NCI-H69 (cell line): ENCODE data around the gene CCDC196.
"Not testable (repeated sequence)": the region's sequence is repeated elsewhere in the genome, so short reads cannot be mapped to it uniquely, and the experiment has no call there.

Experiments used
- DNase-seq: peaks from one replicate; lab custom pipeline; 2025; lab: John Stamatoyannopoulos, UW

CCDC196 gene

GRCh38 chr14:66495218-66496098 lies 9.3 kb downstream of the CCDC196 start:
- DNase-seq: peak; percentile 59

GRCh38 chr14:66496188-66496807 lies 10.1 kb downstream of the CCDC196 start:
- no peak for DNase-seq

DNA sequence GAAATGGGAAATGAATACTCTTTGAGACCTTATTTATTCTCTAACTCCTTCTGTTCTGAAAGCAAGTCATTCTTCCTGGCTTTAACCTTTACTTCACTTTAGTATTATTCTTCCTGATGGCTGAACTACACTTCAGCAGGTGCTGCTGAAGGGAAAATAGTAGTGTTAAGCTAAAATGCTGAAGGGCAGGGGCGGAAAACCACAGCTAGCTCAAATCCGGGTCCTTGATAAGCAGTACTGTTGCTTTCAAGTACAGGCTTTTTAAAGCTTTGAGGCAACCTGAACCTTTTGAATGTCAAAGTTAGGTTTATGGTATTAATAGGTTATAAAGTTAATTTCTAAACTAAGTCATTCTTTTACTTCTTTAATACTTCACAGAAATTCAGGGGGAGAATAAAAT lies 10.7 kb downstream of the CCDC196 start:
- DNase-seq: no peak

DNA sequence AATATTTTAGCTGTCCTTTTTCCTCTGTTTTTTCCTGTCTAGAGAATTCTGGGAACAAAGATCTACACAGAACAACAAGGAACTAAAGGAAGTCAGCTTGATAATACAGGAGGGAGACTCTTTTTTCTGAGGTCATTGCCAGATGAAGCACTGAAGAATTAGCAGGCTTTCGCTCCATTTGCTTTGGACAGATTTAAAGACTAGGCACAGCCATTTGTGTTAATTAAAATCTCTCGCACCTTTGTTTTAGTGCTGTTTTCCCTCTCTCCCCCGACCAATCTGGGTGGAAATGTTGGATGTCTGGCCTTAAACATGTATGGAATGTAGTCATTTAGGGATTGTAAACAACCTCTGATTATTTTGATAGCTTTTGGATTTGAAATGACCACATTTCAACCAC lies 12.1 kb downstream of the CCDC196 start:
- no peak for DNase-seq

GRCh38 chr14:66501592-66501991 lies 15.4 kb downstream of the CCDC196 start:
- no peak for DNase-seq

DNA sequence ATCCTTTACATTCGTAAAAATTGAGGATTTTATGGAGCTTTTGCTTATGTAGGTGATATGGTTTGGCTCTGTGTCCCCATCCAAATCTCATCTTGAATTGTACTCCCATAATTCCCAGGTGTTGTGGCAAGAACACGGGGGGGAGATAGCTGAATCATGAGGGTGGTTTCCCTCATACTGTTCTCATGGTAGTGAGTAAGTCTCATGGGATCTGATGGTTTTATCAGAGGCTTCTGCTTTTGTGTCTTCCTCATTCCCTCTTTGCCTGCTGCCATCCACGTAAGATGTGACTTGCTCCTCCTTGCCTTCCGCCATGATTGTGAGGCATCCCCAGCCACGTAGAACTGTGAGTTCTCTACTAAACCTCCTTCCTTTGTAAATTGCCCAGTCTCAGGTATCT lies 16.7 kb downstream of the CCDC196 start:
- DNase-seq: not testable (repeated sequence)

GRCh38 chr14:66503532-66503931 lies 17.4 kb downstream of the CCDC196 start:
- no peak for DNase-seq

DNA sequence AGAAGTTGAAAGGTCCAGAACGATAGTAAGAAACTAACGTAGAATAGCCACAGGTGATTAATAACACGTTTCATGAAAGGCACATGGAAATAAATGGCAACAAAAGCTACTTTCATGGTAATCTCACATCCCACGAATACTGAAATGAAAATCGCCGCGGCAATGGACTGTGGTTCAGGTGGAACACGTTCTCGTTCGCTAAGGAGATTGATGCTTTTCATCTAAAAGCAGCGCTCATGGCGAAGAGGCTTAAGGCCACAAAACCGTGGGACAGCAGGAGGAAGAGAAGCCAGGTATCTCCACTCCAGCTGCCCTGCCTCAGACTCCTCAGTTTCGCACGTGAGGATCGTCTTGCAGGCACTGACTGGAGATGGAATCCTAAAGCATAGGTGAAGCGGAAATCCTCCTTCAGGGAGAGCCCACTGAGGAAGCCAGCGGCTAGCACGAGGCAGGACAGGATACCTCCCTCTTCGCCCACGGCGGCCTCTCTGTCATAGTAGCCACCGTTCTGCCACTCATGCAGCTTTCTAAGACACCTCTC lies 21.1 kb downstream of the CCDC196 start:
- DNase-seq: peak; percentile 43

- peak; percentile 74 for DNase-seq
Measured at GRCh38 chr14:66507722-66508546, 21.8 kb downstream of the CCDC196 start, which contains the start of gene GPHN. Gene GPHN (plus strand): TSS chr14:66508147.

DNA sequence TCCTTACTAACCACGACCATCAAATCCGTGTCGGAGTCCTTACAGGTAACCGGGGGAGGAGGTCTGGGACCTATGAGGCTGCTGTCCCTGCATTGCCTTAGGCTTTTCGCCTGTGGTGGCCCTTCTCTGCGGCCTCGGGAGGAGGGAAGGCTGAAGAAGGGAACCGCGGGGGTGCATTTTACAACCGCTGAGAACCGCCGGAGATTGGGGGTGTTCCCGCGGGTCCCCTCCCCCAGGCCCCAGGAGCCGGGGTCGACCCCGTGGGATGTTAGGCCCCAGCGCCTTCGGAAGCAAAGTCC lies 22.3 kb downstream of the CCDC196 start:
- no peak for DNase-seq

- DNase-seq: peak; percentile 38
Measured at GRCh38 chr14:66508846-66509621, 22.9 kb downstream of the CCDC196 start.

DNA sequence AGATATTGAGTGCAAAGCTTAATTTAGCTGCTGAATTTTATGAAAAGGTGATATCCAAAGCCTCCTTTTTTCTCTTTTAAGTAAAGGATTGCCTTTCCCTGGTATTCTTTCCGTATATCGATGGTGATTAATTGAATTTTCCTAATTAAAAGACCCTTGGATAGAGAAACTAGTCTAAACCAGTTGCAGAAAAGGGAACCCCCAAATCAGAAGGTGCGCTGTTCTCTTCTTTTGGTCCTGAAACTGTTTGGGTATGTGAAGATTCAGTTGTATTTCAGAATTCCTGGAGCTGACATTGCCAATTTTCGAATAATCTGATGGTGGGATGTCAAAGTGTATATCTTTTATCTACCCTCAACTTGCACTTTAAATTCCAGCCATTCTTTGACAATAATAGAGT lies 23.7 kb downstream of the CCDC196 start:
- no peak for DNase-seq

GRCh38 chr14:66511849-66512248 lies 25.7 kb downstream of the CCDC196 start:
- no peak for DNase-seq

DNA sequence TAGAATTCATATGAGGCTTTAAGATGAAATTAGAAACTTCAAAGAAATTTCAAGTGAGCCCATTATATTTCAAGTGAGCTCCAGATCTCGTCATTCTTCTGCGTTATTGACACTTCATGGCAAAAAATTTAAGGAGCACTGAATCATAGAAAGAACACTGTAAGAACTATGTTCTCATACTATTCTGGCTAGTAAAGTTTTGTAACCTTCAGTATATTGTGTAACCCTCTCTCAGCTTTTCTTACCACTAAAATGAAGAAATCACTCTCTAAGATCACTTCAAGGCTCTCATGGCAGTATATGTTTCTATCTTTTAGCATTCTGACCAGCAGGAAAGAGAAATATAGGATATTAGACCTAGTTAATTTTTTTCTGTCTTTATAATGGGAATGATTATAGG lies 28.0 kb downstream of the CCDC196 start:
- no peak for DNase-seq

- DNase-seq: no peak
Measured at GRCh38 chr14:66530526-66530925, 44.4 kb downstream of the CCDC196 start.

GRCh38 chr14:66539034-66539433 lies 52.9 kb downstream of the CCDC196 start:
- DNase-seq: no peak

DNA sequence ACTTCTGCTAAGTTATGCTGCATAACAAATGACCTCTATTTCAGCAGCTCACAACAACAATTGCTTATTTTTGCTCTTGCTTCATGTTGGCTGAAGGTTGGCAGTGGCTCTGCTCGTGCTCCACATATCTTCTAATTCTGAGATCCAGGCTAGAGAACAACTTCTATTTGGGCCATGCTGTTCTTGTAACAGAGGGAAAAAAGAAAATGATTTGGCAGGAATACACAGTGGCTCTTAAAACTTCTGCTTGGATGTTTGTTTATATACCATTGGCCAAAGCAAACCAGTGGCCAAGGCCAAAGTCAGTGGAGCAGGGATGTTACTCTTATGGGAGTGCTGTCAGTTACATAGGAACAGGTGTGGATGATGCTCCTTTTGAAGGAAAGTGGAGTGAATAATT lies 53.9 kb downstream of the CCDC196 start:
- DNase-seq: no peak

GRCh38 chr14:66541627-66542026 lies 55.5 kb downstream of the CCDC196 start:
- no peak for DNase-seq

DNA sequence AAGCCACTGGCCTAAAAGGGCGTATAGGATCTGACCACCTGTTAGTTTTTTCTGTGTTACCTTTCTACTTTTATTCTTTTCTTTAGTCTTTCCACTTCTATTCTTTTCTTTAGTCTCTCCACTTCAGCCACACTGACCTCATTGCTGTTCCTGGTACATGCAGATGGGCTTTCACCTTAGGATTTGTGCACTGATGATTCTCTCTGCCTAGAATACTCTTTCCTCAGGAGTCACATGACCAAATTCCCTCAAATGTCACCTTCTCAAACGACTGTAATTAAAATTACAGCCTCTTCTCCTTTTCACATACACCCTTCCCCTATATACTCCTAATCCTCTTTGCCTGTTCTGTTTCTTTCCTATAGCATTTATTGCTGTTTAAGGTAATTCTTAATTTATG lies 57.8 kb downstream of the CCDC196 start:
- DNase-seq: no peak

DNA sequence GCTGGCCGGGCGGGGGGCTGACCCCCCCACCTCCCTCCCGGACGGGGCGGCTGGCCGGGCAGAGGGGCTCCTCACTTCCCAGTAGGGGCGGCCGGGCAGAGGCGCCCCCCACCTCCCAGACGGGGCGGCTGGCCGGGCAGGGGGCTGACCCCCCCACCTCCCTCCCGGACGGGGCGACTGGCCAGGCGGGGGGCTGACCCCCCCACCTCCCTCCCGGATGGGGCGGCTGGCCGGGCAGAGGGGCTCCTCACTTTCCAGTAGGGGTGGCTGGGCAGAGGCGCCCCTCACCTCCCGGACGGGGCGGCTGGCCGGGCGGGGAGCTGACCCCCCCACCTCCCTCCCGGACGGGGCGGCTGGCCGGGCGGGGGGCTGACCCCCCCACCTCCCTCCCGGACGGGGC lies 59.0 kb downstream of the CCDC196 start:
- DNase-seq: not testable (repeated sequence)

- not testable (repeated sequence) for DNase-seq
Measured at GRCh38 chr14:66545751-66546150, 59.6 kb downstream of the CCDC196 start.
